ENCODE data around the gene PLSCR5. TPM values are rescaled to one million over a fixed set of nuclear protein-coding genes. Genes with fewer than 3 reads are reported as not detected.

PLSCR5 gene
- total RNA-seq, 4 donors from 2014 or later = not detected

DNA sequence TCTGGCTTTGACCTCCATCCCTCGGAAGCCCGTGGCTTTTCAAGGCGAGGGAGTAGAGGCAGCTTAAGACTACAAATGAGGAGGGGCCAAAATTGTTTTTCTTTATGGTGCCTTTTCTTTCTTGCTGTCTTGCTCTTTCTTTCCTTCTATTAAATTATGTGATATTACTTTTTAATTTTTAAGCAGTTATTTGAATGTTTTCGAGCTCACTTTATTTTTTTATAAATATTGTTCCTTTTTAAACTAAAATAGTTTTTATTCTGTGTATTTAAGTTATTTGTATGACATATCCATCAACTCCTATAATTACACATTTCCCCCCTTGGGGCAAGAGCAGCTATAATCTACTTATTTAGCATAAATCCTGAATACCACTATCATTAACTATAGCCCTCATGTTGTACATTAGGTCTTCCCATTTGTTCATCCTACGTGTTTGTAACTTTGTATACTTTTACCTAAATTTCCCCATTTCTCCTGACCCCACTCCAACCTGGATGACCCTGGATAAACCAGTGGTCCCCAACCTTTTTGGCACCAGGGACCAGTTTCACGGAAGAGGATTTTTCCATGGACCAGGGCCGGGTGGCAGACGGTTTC, 60.1 kb downstream of the PLSCR5 start:
- in situ Hi-C loops (cut with MboI; ENCODE audit: low pct_ligation_motif_present in 1 of 4, low pct_unique_long_range_greater_than_20kb in 1 of 4, low sequenced_read_pairs in 3 of 4) = no loop called here
- peak overlapping the region; percentile 48 to 96 (median 74) for H3K4me3 ChIP-seq
- TF ChIP-seq POLR2A (IDR thresholded peaks at IDR 0.05) (no peak), POLR2AphosphoS5 (IDR thresholded peaks at IDR 0.05) (no peak)
- TF ChIP-seq, protein P1, sequence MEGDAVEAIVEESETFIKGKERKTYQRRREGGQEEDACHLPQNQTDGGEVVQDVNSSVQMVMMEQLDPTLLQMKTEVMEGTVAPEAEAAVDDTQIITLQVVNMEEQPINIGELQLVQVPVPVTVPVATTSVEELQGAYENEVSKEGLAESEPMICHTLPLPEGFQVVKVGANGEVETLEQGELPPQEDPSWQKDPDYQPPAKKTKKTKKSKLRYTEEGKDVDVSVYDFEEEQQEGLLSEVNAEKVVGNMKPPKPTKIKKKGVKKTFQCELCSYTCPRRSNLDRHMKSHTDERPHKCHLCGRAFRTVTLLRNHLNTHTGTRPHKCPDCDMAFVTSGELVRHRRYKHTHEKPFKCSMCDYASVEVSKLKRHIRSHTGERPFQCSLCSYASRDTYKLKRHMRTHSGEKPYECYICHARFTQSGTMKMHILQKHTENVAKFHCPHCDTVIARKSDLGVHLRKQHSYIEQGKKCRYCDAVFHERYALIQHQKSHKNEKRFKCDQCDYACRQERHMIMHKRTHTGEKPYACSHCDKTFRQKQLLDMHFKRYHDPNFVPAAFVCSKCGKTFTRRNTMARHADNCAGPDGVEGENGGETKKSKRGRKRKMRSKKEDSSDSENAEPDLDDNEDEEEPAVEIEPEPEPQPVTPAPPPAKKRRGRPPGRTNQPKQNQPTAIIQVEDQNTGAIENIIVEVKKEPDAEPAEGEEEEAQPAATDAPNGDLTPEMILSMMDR (IDR thresholded peaks at IDR 0.05) = peak in 1 of 5 experiments; percentile 11
- H3K4me1 ChIP-seq = peaks cover 6 to 45% (median 29%) of the 10 kb centered on the region in 4 donors
- intact Hi-C loops (cut with DNase I; ENCODE audit: low total_unique reads) = no loop called here
- no peaks in the 10 kb centered on the region for H3K27me3 ChIP-seq
- no peaks in the 10 kb centered on the region for H3K36me3 ChIP-seq
- 45 to 56% methylated on average over 7 to 8 of the region's 8 CpGs for WGBS, 2 donors (ENCODE audit: low coverage in 1 of 2)
- H3K27ac ChIP-seq = peak overlapping the region; percentile 95 to 98 (median 97)
- no peaks in the 10 kb centered on the region for H3K9me3 ChIP-seq
- no peak for DNase-seq

DNA sequence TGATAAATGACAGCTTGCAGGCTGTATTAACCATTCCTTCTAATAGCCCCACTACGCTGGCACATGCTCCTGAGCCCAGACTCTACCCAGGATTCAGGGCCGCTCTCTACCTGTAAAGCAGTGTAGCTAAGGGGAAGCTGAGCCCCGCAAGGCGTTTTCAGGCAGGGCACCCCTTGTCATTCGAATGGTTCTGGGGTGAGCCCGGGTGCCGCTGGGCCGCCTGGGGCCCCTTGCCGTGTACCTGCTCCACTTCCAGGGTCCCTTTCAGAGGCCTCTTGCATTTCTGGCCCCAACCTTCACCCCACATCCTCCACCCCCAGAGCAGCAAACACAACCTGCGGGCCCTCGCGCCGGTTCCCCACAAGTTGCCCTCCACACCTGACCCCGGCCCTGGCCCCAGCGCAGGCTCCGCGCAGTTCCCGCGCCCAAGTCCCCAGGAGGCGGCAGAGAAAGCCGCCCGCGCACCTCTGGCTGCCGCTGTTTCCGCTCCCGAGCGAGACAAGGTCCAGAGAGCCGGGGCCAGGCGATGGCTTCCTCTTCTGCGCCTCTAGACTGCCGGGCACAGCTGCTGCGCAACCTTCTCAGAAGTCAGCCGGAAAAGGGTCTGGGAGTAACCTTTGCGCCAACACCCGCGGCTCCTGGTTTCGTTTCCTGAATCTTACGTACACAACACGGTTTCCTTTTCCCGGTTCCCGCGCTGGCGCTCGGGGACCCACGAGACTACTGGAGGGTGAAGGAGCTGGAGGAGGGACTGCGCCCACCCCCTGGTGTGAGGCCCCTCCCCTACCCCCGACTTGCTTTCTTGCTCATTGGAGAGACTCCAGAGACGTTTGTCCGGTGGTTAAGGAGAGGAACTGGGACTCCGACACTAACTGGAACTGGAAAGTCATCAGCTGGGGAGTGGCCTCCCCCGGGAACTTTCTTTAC, 60.9 kb downstream of the PLSCR5 start, which contains the start of gene PLSCR1:
Gene PLSCR1 (minus strand): TSS at position 606 of the 927 bp plus-strand sequence. CDS start 8,055 bp downstream, outside the sequence.
- WGBS, 2 donors (ENCODE audit: low coverage in 1 of 2) = 0% methylated on average over 2 to 34 of the region's 51 CpGs
- in situ Hi-C loops (cut with MboI; ENCODE audit: low pct_ligation_motif_present in 1 of 4, low pct_unique_long_range_greater_than_20kb in 1 of 4, low sequenced_read_pairs in 3 of 4) (no loop called here), intact Hi-C loops (cut with DNase I; ENCODE audit: low total_unique reads) (no loop called here)
- Histone ChIP-seq H3K36me3 (no peaks in the 10 kb centered on the region), H3K4me3 (peak within 1 kb of the TSS; percentile 48 to 96 (median 74)), H3K27me3 (no peaks in the 10 kb centered on the region), H3K9me3 (no peaks in the 10 kb centered on the region), H3K4me1 (peaks cover 6 to 47% (median 32%) of the 10 kb centered on the region in 4 donors), H3K27ac (peak within 1 kb of the TSS; percentile 95 to 98 (median 97))
- DNase-seq = peak; percentile 95
- TF ChIP-seq POLR2AphosphoS5 (IDR thresholded peaks at IDR 0.05) = peak; percentile 94 to 97 (median 97)
- peak; percentile 96 for TF ChIP-seq POLR2A (IDR thresholded peaks at IDR 0.05)
- peak; percentile 89 for TF ChIP-seq EP300 (IDR thresholded peaks at IDR 0.05; ENCODE audit: low read depth)
- TF ChIP-seq, protein P1 (IDR thresholded peaks at IDR 0.05) = no peak

DNA sequence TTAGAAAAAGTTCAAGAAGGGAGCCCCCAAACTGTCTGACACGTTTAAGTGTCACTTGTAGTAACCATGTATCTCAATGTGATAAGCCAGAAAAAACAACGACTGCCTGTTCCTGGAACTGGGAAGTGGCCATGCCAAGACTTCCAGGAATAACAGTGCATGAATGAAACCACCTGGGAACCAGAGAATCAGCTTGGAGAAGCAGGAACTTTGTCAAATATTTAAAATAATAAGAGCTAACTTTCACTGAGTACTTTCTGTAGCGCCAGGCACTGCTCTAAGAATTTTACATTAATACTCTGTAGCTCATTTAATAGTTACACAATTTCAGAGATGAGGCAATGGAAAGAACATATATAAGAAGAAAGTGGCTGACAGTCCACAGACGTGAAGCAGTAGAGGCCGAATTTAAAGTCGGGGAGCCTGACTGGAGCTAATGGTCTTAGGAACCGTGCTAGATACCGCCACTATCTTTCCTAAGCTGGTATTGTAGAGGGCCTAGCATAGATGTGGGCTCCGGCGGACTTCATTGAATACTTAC, 61.6 kb downstream of the PLSCR5 start:
- 0 to 2% methylated on average over 3 to 10 of the region's 10 CpGs for WGBS, 2 donors (ENCODE audit: low coverage in 1 of 2)
- Histone ChIP-seq H3K9me3 (no peaks in the 10 kb centered on the region), H3K27me3 (no peaks in the 10 kb centered on the region), H3K4me1 (peaks cover 6 to 54% (median 35%) of the 10 kb centered on the region in 4 donors), H3K4me3 (peak overlapping the region; percentile 48 to 96 (median 74)), H3K27ac (peak overlapping the region; percentile 95 to 98 (median 97)), H3K36me3 (no peaks in the 10 kb centered on the region)
- TF ChIP-seq EP300 (IDR thresholded peaks at IDR 0.05; ENCODE audit: low read depth) (no peak), POLR2AphosphoS5 (IDR thresholded peaks at IDR 0.05) (peak in 2 of 3 donors; percentile 41 to 42)
- TF ChIP-seq, protein P1 (IDR thresholded peaks at IDR 0.05) = no peak
- DNase-seq = no peak
- intact Hi-C loops (cut with DNase I; ENCODE audit: low total_unique reads) (no loop called here), in situ Hi-C loops (cut with MboI; ENCODE audit: low pct_ligation_motif_present in 1 of 4, low pct_unique_long_range_greater_than_20kb in 1 of 4, low sequenced_read_pairs in 3 of 4) (no loop called here)

DNA sequence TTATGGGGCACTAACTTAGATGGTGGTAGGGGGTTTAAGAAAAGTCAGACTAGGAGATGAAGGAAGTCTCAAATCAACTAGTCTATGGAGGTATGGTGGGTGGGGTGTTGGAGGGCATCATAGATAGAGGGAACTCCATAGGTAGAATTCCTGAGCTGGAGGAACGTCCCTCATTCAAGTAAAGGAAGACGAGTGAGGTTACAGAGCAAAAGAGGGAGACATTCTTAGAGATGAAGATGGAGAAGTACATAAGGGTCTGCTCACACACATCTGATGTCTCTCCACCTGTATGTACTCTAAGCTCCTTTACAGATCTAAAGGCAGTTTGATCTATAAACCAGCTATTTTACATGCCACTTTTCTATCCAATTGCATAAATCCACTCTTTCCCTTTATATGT, 62.2 kb downstream of the PLSCR5 start:
- Histone ChIP-seq H3K27me3 (no peaks in the 10 kb centered on the region), H3K27ac (peak overlapping the region; percentile 95 to 98 (median 97)), H3K9me3 (no peaks in the 10 kb centered on the region), H3K4me1 (peaks cover 6 to 59% (median 37%) of the 10 kb centered on the region in 4 donors), H3K36me3 (no peaks in the 10 kb centered on the region), H3K4me3 (peak overlapping the region; percentile 48 to 96 (median 74))
- intact Hi-C loops (cut with DNase I; ENCODE audit: low total_unique reads) (no loop called here), in situ Hi-C loops (cut with MboI; ENCODE audit: low pct_ligation_motif_present in 1 of 4, low pct_unique_long_range_greater_than_20kb in 1 of 4, low sequenced_read_pairs in 3 of 4) (no loop called here)
- DNase-seq = no peak
- WGBS, 2 donors (ENCODE audit: low coverage in 1 of 2) = 22 to 28% methylated on average over 2 of the region's 2 CpGs
- no peak for TF ChIP-seq POLR2A (IDR thresholded peaks at IDR 0.05)

All from transverse colon (tissue), 4 donors.